VCaP (cell line): ENCODE measurements around the gene ARL5A.
A peak's percentile ranks its signal among the peaks of the same experiment; 100 is the strongest.
"Not testable (repeated sequence)": the region's sequence is repeated elsewhere in the genome, so short reads cannot be mapped to it uniquely, and the experiment has no call there.

Experiments
- H3K27ac ChIP-seq: fragments of 450-650 bp; 2 replicates; pipeline ENCODE4 v1.5.1; 2017
- CTCF ChIP-seq: fragments of 450-650 bp; conservative IDR thresholded peaks from 2 replicates; pipeline ENCODE4 v1.5.1; 2017; ENCODE audit warnings: mild to moderate bottlenecking, moderate library complexity

The ARL5A gene

GRCh38 chr2:151828143-151828889, at the start of gene ARL5A:
Gene ARL5A (minus strand): TSS chr2:151828421. CDS start chr2:151828176, 245 bp downstream.
- no peak for TF ChIP-seq CTCF
- H3K27ac ChIP-seq: peak within 1 kb of the TSS; percentile 85

- not testable (repeated sequence) for H3K27ac ChIP-seq
Measured at GRCh38 chr2:151875631-151876030, 47.4 kb upstream of the ARL5A start.

GRCh38 chr2:151872463-151872862, 44.2 kb upstream of the ARL5A start:
- no peak for TF ChIP-seq CTCF
- H3K27ac ChIP-seq: no peak overlapping the region

- H3K27ac ChIP-seq: no peak overlapping the region
- no peak for TF ChIP-seq CTCF
Measured at GRCh38 chr2:151869291-151869690, 41.1 kb upstream of the ARL5A start.

GRCh38 chr2:151862700-151863099, 34.5 kb upstream of the ARL5A start:
- no peak overlapping the region for H3K27ac ChIP-seq
- TF ChIP-seq CTCF: no peak

GRCh38 chr2:151861174-151861573, 33.0 kb upstream of the ARL5A start:
- no peak overlapping the region for H3K27ac ChIP-seq
- TF ChIP-seq CTCF: no peak

- no peak overlapping the region for H3K27ac ChIP-seq
- TF ChIP-seq CTCF: no peak
Measured at GRCh38 chr2:151860613-151861146, 32.5 kb upstream of the ARL5A start.

GRCh38 chr2:151860210-151860609, 32.0 kb upstream of the ARL5A start:
- no peak overlapping the region for H3K27ac ChIP-seq
- no peak for TF ChIP-seq CTCF
